HG02571 (cell line): Measurements from ENCODE around the gene RBM8A.

ENCODE experiments used
- ATAC-seq: cut with Tn5 transposase; IDR thresholded peaks from one replicate; pipeline ENCODE4 v1.9.1; 2021; ENCODE audit warnings: mild to moderate bottlenecking, moderate library complexity; ENCODE audit not compliant: unreplicated experiment

Gene RBM8A

GRCh38 chr1:145918144-145918991 is 8.9 kb downstream of the RBM8A start, which contains the start of gene PEX11B:
TSS of gene PEX11B (minus strand) at chr1:145918717. CDS start at chr1:145918688, 29 bp downstream.
- ATAC-seq: peak; percentile 68

DNA sequence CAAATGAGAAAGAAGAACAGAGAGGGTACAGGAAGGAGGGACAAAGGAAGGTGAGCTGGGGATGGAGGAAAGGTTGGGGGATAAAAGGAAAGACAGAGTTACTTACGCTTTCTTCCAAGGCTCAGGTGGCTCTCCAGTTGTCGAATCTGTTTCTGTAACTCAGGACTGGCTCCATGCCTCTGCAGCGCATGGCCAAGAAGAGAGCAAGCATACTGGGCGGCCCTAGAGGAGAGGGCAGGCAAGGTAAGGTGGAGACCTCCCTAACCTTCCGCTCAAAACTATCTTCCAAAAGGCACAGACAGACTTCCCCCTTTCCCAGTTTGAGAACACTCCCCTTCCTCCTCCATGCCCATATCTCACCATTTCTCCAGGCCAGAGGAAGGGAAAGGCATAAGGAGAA is 9.7 kb downstream of the RBM8A start:
- ATAC-seq: no peak

GRCh38 chr1:145916745-145917144 is 10.5 kb downstream of the RBM8A start:
- no peak for ATAC-seq

DNA sequence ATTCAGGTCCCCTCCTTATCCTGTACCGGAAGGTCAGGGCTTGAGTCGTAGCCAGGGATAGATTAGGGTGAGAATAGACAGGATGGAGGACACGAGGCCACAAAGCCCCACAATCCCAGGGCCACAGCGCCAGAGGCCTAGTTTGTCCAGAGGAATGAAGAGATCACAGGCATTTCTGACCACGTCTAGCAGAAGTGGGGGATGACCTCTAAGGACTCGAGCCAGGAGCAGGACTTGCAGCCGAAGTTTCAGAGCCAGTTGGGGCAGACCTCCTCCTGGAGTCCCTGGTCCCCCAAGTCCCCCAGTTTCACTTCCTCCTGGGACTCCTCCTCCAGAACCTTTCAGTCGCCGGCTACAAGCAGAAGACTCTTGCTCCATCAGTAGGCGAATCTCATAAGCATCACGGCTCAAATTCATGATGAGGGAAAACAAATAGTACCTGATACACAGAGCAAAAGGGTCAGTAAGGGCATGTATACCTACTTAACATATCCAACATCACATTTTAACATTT is 15.1 kb downstream of the RBM8A start:
- no peak for ATAC-seq

- no peak for ATAC-seq
These were observed 18.6 kb downstream of the RBM8A start for GRCh38 chr1:145908653-145909052.

- no peak for ATAC-seq
These were observed 20.1 kb downstream of the RBM8A start for GRCh38 chr1:145906954-145907753.

DNA sequence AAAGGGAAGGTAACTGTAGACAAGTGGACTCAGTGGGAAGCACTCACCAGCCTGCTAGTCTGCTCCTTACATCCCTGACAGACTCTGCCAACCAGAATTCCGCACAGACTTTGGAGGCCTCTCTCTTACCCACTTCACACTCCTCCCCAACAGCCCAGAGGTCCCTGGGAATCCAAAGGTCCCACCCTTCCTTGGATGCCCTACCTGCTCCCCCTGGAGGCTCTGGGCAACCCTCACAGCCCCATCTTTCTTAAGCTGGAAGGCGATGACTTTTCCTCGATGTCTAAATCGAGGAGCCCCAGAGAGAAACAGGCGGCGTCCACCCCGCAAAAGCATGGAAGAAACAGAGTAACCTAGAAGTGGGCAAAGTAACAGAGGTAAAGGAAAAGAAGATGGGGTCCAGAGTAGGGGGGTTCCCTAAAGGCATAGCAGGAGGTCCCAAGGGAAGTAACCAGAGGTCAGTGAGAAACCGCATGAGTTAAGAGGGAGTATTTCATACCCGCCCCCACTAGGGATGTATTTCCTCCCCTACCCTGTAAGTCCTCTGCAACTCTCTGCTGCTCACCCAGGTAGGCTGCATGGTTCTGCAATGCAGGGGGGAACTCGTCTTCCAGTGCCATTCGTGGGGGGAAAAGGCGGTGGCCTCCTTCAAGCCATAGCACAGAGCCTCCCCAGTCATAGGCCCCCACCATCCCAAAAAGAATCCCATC is 25.8 kb downstream of the RBM8A start:
- ATAC-seq: no peak

DNA sequence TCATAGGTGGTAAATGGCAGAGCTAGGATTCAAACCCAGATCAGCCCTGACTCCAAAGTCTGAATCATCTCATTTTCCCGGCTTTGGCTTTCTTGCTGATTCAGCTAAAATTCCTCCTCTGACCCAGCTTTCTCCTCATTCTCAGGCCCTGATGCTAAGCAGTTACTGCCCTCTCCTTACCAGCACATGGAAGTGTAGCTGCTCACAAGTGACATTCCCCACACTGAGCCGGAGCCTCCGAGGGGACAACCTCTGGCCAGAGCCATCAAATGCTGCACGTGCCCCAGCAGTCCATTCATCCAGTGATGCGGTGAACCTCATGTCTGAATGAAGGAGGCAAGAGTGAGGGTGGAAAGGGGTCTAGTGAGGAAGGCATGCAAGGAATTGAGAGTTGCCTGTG is 28.5 kb downstream of the RBM8A start:
- ATAC-seq: no peak

DNA sequence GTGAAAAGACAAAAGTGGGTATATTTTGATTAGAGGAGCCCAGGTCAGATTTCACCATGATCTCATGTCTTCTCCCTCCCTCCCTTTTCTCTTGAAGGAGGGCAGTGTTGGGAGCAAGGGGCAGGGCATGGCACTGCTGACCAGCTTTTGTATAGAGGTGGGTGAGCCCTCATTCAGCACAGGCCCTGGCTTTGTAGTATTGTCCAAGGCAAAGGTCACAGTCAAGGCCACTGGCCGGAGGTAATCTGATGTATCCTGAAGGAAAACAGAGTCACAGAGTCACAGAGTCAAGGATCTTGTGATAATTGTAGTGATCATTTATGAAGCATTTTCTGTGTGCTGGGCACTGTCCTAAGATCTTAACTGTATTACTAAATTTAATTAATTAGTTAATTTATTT is 29.3 kb downstream of the RBM8A start:
- ATAC-seq: no peak

- ATAC-seq: no peak
These were observed 31.8 kb downstream of the RBM8A start for GRCh38 chr1:145895471-145895870.

GRCh38 chr1:145893306-145894055 is 33.8 kb downstream of the RBM8A start:
- ATAC-seq: no peak

- no peak for ATAC-seq
These were observed 34.7 kb downstream of the RBM8A start for GRCh38 chr1:145892486-145893087.

GRCh38 chr1:145891587-145892485 is 35.4 kb downstream of the RBM8A start:
- ATAC-seq: no peak

GRCh38 chr1:145891143-145891542 is 36.1 kb downstream of the RBM8A start:
- no peak for ATAC-seq

- no peak for ATAC-seq
These were observed 37.6 kb downstream of the RBM8A start for GRCh38 chr1:145889722-145890121.

- ATAC-seq: no peak
These were observed 39.7 kb downstream of the RBM8A start for GRCh38 chr1:145887631-145888030.

GRCh38 chr1:145886816-145887215 is 40.5 kb downstream of the RBM8A start:
- no peak for ATAC-seq

GRCh38 chr1:145886390-145886789 is 40.9 kb downstream of the RBM8A start:
- ATAC-seq: no peak

DNA sequence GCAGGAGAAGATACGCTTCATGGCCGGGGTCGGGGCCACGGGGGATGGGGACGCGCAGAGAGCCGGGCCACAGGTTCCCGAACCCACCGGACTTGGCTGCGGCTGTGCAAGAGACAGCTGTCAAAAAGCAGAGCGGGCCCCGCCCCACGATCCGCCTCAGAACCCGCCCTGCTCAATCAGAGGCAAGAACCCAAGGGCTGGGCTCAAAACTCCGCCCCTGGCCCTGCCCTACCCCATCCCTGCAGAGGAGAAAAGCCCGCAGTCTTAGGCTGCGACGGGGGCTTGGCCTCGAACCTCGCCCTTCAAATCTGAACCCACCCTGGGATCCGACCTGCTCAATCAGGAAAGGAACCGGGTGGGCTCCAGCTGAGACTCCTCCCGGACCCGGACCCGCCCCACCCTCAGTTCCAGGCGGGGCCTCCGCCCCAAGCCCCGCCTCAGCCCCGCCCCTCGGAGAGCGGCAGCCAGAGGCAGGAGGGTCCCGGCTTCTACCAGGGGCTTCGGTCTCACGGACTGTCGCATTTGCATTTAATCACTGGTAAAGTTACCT is 41.5 kb downstream of the RBM8A start, which contains the start of gene ANKRD35:
TSS of gene ANKRD35 (minus strand) at position 129 of the 550 bp plus-strand sequence. CDS start at position 21, 108 bp downstream.
- ATAC-seq: peak; percentile 99
